Heart right ventricle (tissue), 16 donors: ENCODE results near the gene ADA. TPM values are rescaled to one million over a fixed set of nuclear protein-coding genes. Genes with fewer than 3 reads are reported as not detected.
A peak's percentile ranks its signal among the peaks of the same experiment; 100 is the strongest.

Experiments used
- ATAC-seq, 8 donors: fragments of 200-7000 bp; cut with Tn5 transposase; one replicate each; pipeline ENCODE4 v1.9.1; 2020; ENCODE audit warnings: mild to moderate bottlenecking in 8 of 8, moderate library complexity in 8 of 8, moderate number of reproducible peaks in 1 of 8
- DNase-seq, 2 donors: peaks; one replicate each; pipeline ENCODE4 v3.0.0-alpha.2; 2020
- H3K27ac ChIP-seq, 10 donors: fragments of 200-600 bp; sonication (generic) in 2 of 10; one replicate each; pipeline versions ENCODE4 v1.5.0 to v1.8.0; 2020 to 2022; ENCODE audit warnings: mild to moderate bottlenecking in 3 of 10
- H3K27me3 ChIP-seq, 7 donors: fragments of 200-600 bp; one replicate each; pipeline ENCODE4 v1.8.0; 2021 to 2022; ENCODE audit warnings: mild to moderate bottlenecking in 2 of 7
- H3K36me3 ChIP-seq, 9 donors: fragments of 200-600 bp; sonication (generic) in 1 of 9; one replicate each; pipeline versions ENCODE4 v1.5.0 to v1.8.0; 2020 to 2022; ENCODE audit warnings: mild to moderate bottlenecking in 2 of 9
- H3K4me1 ChIP-seq, 9 donors: fragments of 200-600 bp; sonication (generic) in 1 of 9; one replicate each; pipeline versions ENCODE4 v1.5.0 to v1.8.0; 2020 to 2022; ENCODE audit warnings: mild to moderate bottlenecking in 4 of 9
- H3K4me3 ChIP-seq, 10 donors: fragments of 200-600 bp; sonication (generic) in 2 of 10; one replicate each; pipeline versions ENCODE4 v1.5.0 to v1.8.0; 2020 to 2022; ENCODE audit warnings: mild to moderate bottlenecking in 7 of 10, moderate library complexity in 2 of 10
- H3K9me3 ChIP-seq, 11 donors: fragments of 200-600 bp in 10 of 11; sonication (generic) in 2 of 11; one replicate each; pipeline versions ENCODE4 v1.5.0 to v1.8.0; 2013 to 2022; ENCODE audit warnings: mild to moderate bottlenecking in 2 of 11, control low read depth in 1 of 11, moderate library complexity in 1 of 11
- WGBS, 2 donors: extraction: QIAGEN DNeasy Blood & Tissue Kit; methylation state at CpG; one replicate each; pipeline ENCODE4 v1.1.7; 2013; ENCODE audit warnings: inconsistent platforms in 1 of 2; 5-methylcytosine and 5-hydroxymethylcytosine counted together
- intact Hi-C, 10 donors: fragments of 100-400 bp; cut with DNase I; formaldehyde crosslinking; loops; one replicate each; pipeline versions ENCODE4 v1.11.1 to v1.14.2; 2022
- polyA plus RNA-seq, 2 donors: library from polyadenylated mRNA; stranded (reverse); fragments of 200-250 nt; gene quantifications; one replicate each; pipeline ENCODE4 v1.2.3, GENCODE V29; 2013
- total RNA-seq, 10 donors: library from RNA; stranded (reverse); fragmentation: NEBNext Ultra II Directional in 3 of 10; extraction: Animal tissue kit (Norgen Biotek cat#: 25700) in 3 of 10; gene quantifications; one replicate each; pipeline versions ENCODE4 v1.2.1 to v1.2.4, GENCODE V29; 2021 to 2023
- TF ChIP-seq, protein P1 (sequence below), 9 donors: fragments of 200-600 bp; sonication (generic) in 2 of 9; IDR thresholded peaks; one replicate each; pipeline versions ENCODE4 v1.5.0 to v1.8.0; 2021 to 2022; ENCODE audit warnings: antibody characterized with exemption in 9 of 9, mild to moderate bottlenecking in 5 of 9, moderate library complexity in 1 of 9
- donor health status: Arrhythmogenic right ventricular cardiomyopathy.
- donor health status: ischemic (EF 13 %, LVEDD 7.1; RV severe dilation, severe dysfunction).
- donor health status: healthy with polysubstance abuse.
- donor health status: DM: no; HTN: yes; CAD: no.
- donor health status: DM: no; HTN: no; CAD: no.
- donor health status: ischemic (EF 25% LVEDD 6.9; RV normal size, moderate dysfunction).
- donor health status: ischemic (EF 25% LVEDD 5.7; RV mildly dilated, moderate dysfunction).
- donor health status: healthy.
- donor health status: DM: yes; HTN: yes; CAD: no.
- donor health status: Ischemic cardiomyopathy.
- donor health status: ischemic (EF 35%, LVEDD 5.7; RV mildly dilated, moderate dysfunction).
- donor health status: nonischemic (EF 11% LVEDD 7.7; RV severe dilation, severe dysfunction).
- donor health status: DM: yes; HTN: yes; CAD: no.
- donor health status: PGD.
- donor health status: ischemic (EF 29% LVEDD 5.4; RV normal size, mild dysfunction).
- donor health status: nonischemic (EF 23%, LVEDD 6.1; RV moderate dilation, normal function).

ADA gene
- total and polyA plus RNA-seq, 12 donors = 1.6 to 18.3 (median 5.1) TPM

DNA sequence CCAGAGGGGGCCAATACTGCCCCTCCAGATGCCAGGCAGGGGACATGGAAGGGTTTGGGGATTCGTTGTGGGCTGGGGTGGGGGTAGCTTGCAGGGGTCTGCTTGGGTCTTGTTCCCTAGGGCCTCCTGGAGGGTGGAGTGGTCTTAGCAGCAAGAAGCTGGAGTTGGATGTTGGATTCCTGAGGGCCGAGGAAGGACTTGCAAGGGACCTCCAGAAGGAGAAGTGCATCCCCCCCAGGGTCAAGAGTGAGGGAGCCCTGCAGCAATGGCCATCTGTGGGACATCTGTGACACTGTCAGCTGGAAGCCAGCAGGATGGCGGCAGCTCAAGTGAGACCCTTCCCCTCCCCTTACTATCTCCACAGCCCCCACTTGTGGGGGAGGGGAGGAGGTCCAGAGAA, 38.3 kb upstream of the ADA start:
- TF ChIP-seq, protein P1, sequence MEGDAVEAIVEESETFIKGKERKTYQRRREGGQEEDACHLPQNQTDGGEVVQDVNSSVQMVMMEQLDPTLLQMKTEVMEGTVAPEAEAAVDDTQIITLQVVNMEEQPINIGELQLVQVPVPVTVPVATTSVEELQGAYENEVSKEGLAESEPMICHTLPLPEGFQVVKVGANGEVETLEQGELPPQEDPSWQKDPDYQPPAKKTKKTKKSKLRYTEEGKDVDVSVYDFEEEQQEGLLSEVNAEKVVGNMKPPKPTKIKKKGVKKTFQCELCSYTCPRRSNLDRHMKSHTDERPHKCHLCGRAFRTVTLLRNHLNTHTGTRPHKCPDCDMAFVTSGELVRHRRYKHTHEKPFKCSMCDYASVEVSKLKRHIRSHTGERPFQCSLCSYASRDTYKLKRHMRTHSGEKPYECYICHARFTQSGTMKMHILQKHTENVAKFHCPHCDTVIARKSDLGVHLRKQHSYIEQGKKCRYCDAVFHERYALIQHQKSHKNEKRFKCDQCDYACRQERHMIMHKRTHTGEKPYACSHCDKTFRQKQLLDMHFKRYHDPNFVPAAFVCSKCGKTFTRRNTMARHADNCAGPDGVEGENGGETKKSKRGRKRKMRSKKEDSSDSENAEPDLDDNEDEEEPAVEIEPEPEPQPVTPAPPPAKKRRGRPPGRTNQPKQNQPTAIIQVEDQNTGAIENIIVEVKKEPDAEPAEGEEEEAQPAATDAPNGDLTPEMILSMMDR (IDR thresholded peaks at IDR 0.05) = no peak
- Histone ChIP-seq H3K36me3 (no peaks in the 10 kb centered on the region), H3K4me3 (no peak overlapping the region), H3K4me1 (peaks cover 15 to 58% (median 35%) of the 10 kb centered on the region in 9 donors), H3K27me3 (no peaks in the 10 kb centered on the region), H3K9me3 (peaks cover 0 to 10% (median 0%) of the 10 kb centered on the region in 11 donors), H3K27ac (peak overlapping the region in 7 of 10 donors; percentile 74 to 88 (median 79))
- ATAC-seq = no peak
- DNase-seq = no peak
- 55 to 74% methylated on average over 3 of the region's 3 CpGs for WGBS, 2 donors
- intact Hi-C loops = loop anchor here in 7 of 10 donors (5.0 to 10.0 kb wide), 6 partner anchors 75 to 475 kb away; partner anchors contain the start of gene OSER1 (in 1 of the 7)

DNA sequence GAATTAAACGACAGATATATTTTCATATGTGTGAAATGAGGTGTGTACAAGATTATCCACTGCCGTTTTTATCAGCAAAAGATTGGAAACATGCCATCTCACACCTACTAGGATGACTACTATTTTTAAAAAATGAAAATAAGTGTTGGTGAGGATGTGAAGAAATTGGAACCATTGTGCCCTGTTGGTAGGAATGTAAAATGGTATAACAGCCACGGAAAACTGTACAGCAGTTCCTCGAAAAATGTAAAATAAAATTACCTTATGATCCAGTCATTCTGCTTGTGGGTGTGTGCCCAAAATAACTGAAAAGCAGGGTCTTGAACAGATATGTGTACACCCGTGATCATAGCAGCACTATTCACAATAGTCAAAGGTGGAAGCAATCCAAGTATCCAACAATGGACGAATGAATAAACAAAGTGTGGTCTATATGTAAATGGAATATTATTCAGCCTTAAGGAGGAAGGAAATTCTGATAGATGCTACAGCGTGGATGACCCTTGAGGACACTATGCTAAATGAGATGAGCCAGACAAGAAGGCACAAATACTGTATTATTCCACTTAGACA, 36.6 kb upstream of the ADA start:
- Histone ChIP-seq H3K4me3 (no peak overlapping the region), H3K36me3 (no peaks in the 10 kb centered on the region), H3K4me1 (peaks cover 11 to 45% (median 30%) of the 10 kb centered on the region in 9 donors), H3K27ac (peak overlapping the region in 1 of 10 donors; percentile 33), H3K27me3 (peaks cover 0 to 4% (median 0%) of the 10 kb centered on the region in 7 donors), H3K9me3 (peaks cover 0 to 5% (median 0%) of the 10 kb centered on the region in 11 donors)
- 42 to 46% methylated on average over 7 of the region's 7 CpGs for WGBS, 2 donors
- DNase-seq (no peak), ATAC-seq (no peak)
- TF ChIP-seq, protein P1 (IDR thresholded peaks at IDR 0.05) = peak in 2 of 9 donors; percentile 5 to 8
- intact Hi-C loops = loop anchor here in 7 of 10 donors (5.0 to 10.0 kb wide), 6 partner anchors 73 to 473 kb away; partner anchors contain the start of gene OSER1 (in 1 of the 7)

DNA sequence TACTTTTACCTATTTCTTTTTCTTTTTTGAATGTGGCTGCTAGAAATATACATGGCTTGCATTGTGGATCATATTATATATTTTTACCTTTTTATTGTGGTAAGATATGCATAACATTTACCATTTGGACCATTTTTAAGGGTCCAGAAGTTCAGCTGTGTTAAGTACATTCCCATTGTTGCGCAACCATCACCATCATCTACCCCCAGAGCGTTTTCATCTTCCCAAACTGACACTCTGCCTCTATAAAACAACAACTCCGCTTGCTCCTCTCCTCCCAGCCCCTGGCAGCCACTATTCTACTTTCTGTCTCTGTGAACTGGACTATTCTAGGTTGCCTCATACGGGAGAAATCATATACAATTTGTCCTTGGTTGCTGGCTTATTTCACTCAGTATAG, 35.4 kb upstream of the ADA start:
- TF ChIP-seq, protein P1 (IDR thresholded peaks at IDR 0.05) = no peak
- 93% methylated on average over 4 of the region's 4 CpGs for WGBS, 2 donors
- H3K4me1 ChIP-seq = peaks cover 6 to 33% (median 20%) of the 10 kb centered on the region in 9 donors
- intact Hi-C loops = loop anchor here in 7 of 10 donors (5.0 to 10.0 kb wide), 6 partner anchors 72 to 472 kb away; partner anchors contain the start of gene OSER1 (in 1 of the 7)
- DNase-seq (no peak), ATAC-seq (no peak)
- no peak overlapping the region for H3K27ac ChIP-seq
- H3K36me3 ChIP-seq = no peaks in the 10 kb centered on the region
- H3K4me3 ChIP-seq = no peak overlapping the region
- H3K27me3 ChIP-seq = peaks cover 0 to 4% (median 0%) of the 10 kb centered on the region in 7 donors
- peaks cover 0 to 2% (median 0%) of the 10 kb centered on the region in 11 donors for H3K9me3 ChIP-seq

DNA sequence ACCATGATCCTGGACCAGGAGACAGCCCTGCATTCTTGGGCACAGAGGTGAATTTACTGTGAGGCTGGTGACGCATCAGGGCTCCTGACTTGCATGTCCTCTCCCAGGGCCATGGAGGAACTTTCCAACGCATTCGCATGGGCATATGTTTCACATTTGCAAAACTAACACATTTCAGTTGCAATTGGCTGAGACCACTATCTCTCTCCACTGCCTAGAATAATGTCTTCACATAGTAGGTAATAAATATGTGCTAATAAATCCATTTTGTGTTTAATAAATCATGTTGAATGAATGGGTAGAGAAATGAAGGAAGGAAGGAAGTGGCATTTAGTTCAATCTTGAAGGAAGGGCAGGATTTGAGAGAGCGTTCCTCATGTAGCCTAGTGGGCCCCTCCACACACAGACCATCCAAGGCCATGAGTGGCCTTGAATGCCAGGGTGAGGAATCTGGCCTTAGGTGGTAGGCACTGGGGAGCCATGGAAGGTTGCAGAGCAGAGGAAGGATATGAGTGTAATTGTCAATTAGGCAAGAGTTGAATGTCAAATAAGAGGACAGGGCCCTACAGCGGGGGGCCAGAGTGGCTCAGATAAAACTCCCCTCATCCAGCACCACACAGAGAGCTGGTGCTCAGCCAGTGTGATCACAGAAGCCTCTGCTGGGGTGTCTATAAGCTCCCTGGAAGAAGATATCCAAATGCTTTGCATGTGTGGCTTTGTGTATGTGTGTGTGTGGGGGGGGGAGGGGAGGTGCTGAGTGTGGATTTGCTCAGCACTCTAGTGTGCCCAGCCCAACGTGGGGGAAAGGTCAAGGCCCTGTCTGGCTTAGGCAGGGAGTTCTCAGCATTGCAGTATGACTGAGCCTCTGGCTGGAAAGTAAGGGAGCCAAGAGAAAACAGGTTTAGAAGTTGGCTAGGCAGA, 32.8 kb upstream of the ADA start:
- intact Hi-C loops = loop anchor here in 9 of 10 donors (2.0 to 10.0 kb wide), 10 partner anchors 48 to 470 kb away; partner anchors contain the start of gene OSER1 (in 1 of the 9)
- peaks cover 0 to 4% (median 0%) of the 10 kb centered on the region in 7 donors for H3K27me3 ChIP-seq
- TF ChIP-seq, protein P1 (IDR thresholded peaks at IDR 0.05) = no peak
- DNase-seq = no peak
- H3K27ac ChIP-seq = no peak overlapping the region
- no peaks in the 10 kb centered on the region for H3K36me3 ChIP-seq
- WGBS, 2 donors = 76 to 79% methylated on average over 6 of the region's 6 CpGs
- H3K4me1 ChIP-seq = peaks cover 0 to 14% (median 6%) of the 10 kb centered on the region in 9 donors
- no peak overlapping the region for H3K4me3 ChIP-seq
- H3K9me3 ChIP-seq = no peaks in the 10 kb centered on the region
- peak in 5 of 8 donors; percentile 17 to 51 (median 44) for ATAC-seq
